ENCODE results near the gene ADCY2. TPM values are rescaled to one million over a fixed set of nuclear protein-coding genes. Genes with fewer than 3 reads are reported as not detected.

ADCY2 gene
- polyA plus RNA-seq, 1 donor (not counting 4 experiments of a cell fraction or from before 2014, with no cell fraction given) = 0.13 TPM

- dilution Hi-C loops (cut with MboI; ENCODE audit: extremely low pct_ligation_motif_present, low sequenced_read_pairs) = no loop called here
- Histone ChIP-seq H3K9ac (ENCODE audit: control insufficient read depth, extremely low read depth, insufficient read depth, low read length) (no peak overlapping the region), H3K27ac (ENCODE audit: control insufficient read depth, insufficient read depth, low read length) (no peak overlapping the region), H3K4me3 (ENCODE audit: control insufficient read depth in 2 of 3, extremely low read depth in 1 of 3, insufficient read depth in 2 of 3, low read depth in 1 of 3, low read length in 3 of 3) (no peak overlapping the region), H3K36me3 (ENCODE audit: control insufficient read depth in 2 of 2, extremely low read depth in 1 of 2, insufficient read depth in 2 of 2, low read length in 2 of 2) (no peaks in the 10 kb centered on the region), H3K79me2 (ENCODE audit: control insufficient read depth, insufficient read depth, low read length) (no peaks in the 10 kb centered on the region), H3K4me1 (ENCODE audit: control insufficient read depth, extremely low read depth, insufficient read depth, low read length) (no peaks in the 10 kb centered on the region), H3K27me3 (ENCODE audit: control insufficient read depth, extremely low read depth, insufficient read depth, low read length) (no peaks in the 10 kb centered on the region), H3K9me3 (ENCODE audit: control insufficient read depth, low read depth, low read length) (no peaks in the 10 kb centered on the region), H3K4me2 (ENCODE audit: control insufficient read depth, extremely low read depth, insufficient read depth, low read depth, low read length) (no peak overlapping the region), H3K9me1 (ENCODE audit: control insufficient read depth, extremely low read depth, insufficient read depth, low read length) (no peaks in the 10 kb centered on the region), H2AFZ (ENCODE audit: control insufficient read depth, low read length) (no peak overlapping the region), H4K20me1 (ENCODE audit: control insufficient read depth, extremely low read depth, insufficient read depth, low read length) (no peaks in the 10 kb centered on the region)
- no peak for DNase-seq (ENCODE audit: low read depth, low spot score)
- no peak for FAIRE-seq
- TF ChIP-seq EZH2 (IDR thresholded peaks at IDR 0.05; ENCODE audit: low read length) (no peak), CTCF (optimal IDR thresholded peaks at IDR 0.05 in 1 of 3, IDR thresholded peaks at IDR 0.05 in 1 of 3, conservative IDR thresholded peaks at IDR 0.05 in 1 of 3; ENCODE audit: extremely low read depth in 1 of 3, insufficient read depth in 2 of 3, low read length in 3 of 3) (no peak)
Observed at GRCh38 chr5:7770436-7770835, 374.5 kb downstream of the ADCY2 start.

GRCh38 chr5:7772141-7772540 is 376.2 kb downstream of the ADCY2 start:
- dilution Hi-C loops (cut with MboI; ENCODE audit: extremely low pct_ligation_motif_present, low sequenced_read_pairs) = no loop called here
- FAIRE-seq (no peak), DNase-seq (ENCODE audit: low read depth, low spot score) (no peak)
- no peak overlapping the region for H2AFZ ChIP-seq (ENCODE audit: control insufficient read depth, low read length)
- no peak overlapping the region for H3K4me2 ChIP-seq (ENCODE audit: control insufficient read depth, extremely low read depth, insufficient read depth, low read depth, low read length)
- TF ChIP-seq EZH2 (IDR thresholded peaks at IDR 0.05; ENCODE audit: low read length) (no peak), CTCF (optimal IDR thresholded peaks at IDR 0.05 in 1 of 3, IDR thresholded peaks at IDR 0.05 in 1 of 3, conservative IDR thresholded peaks at IDR 0.05 in 1 of 3; ENCODE audit: extremely low read depth in 1 of 3, insufficient read depth in 2 of 3, low read length in 3 of 3) (no peak)
- no peak overlapping the region for H3K9ac ChIP-seq (ENCODE audit: control insufficient read depth, extremely low read depth, insufficient read depth, low read length)
- no peaks in the 10 kb centered on the region for H3K27me3 ChIP-seq (ENCODE audit: control insufficient read depth, extremely low read depth, insufficient read depth, low read length)
- no peaks in the 10 kb centered on the region for H4K20me1 ChIP-seq (ENCODE audit: control insufficient read depth, extremely low read depth, insufficient read depth, low read length)
- no peaks in the 10 kb centered on the region for H3K9me1 ChIP-seq (ENCODE audit: control insufficient read depth, extremely low read depth, insufficient read depth, low read length)
- H3K4me1 ChIP-seq (ENCODE audit: control insufficient read depth, extremely low read depth, insufficient read depth, low read length) = no peaks in the 10 kb centered on the region
- H3K36me3 ChIP-seq (ENCODE audit: control insufficient read depth in 2 of 2, extremely low read depth in 1 of 2, insufficient read depth in 2 of 2, low read length in 2 of 2) = no peaks in the 10 kb centered on the region
- no peaks in the 10 kb centered on the region for H3K9me3 ChIP-seq (ENCODE audit: control insufficient read depth, low read depth, low read length)
- H3K4me3 ChIP-seq (ENCODE audit: control insufficient read depth in 2 of 3, extremely low read depth in 1 of 3, insufficient read depth in 2 of 3, low read depth in 1 of 3, low read length in 3 of 3) = no peak overlapping the region
- H3K27ac ChIP-seq (ENCODE audit: control insufficient read depth, insufficient read depth, low read length) = no peak overlapping the region
- no peaks in the 10 kb centered on the region for H3K79me2 ChIP-seq (ENCODE audit: control insufficient read depth, insufficient read depth, low read length)

Data from keratinocyte (primary cell).